Measurements from ENCODE around the gene KCNJ9. TPM values are rescaled to one million over a fixed set of nuclear protein-coding genes. Genes with fewer than 3 reads are reported as not detected.

The KCNJ9 gene
- total and polyA plus RNA-seq, 2 donors = 0.04 to 0.26 TPM

DNA sequence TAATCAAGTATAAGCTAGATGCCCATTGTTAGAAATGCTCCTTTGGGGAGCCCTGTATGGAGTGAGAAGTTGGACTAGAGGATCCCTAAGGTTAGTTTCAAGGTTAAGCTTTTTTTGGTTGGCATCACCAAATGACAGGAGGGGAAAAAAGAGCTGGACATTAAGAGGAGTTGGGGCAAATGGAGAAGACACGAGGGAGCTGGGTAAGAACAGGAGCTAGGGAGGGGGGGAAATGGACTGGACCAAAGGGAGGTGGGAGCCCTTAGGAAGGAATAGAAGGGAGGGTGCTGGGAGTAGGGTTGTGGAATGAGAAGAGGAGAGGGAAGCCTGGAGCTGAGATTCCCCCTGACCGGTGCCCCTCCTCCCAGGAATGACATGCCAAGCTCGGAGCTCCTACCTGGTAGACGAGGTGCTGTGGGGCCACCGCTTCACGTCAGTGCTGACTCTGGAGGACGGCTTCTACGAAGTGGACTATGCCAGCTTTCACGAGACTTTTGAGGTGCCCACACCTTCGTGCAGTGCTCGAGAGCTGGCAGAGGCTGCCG is 5.9 kb downstream of the KCNJ9 start:
- WGBS = 92% methylated on average over 12 of the region's 12 CpGs
- peaks cover 2% of the 10 kb centered on the region for H3K36me3 ChIP-seq (ENCODE audit: insufficient read depth)
- no peak for DNase-seq (ENCODE audit: extremely low spot score)
- peaks cover 2% of the 10 kb centered on the region for H3K4me1 ChIP-seq (ENCODE audit: insufficient read depth)
- no peak overlapping the region for H3K27ac ChIP-seq (ENCODE audit: low read depth)
- H3K4me3 ChIP-seq (ENCODE audit: low read depth, low read length) = no peak overlapping the region

DNA sequence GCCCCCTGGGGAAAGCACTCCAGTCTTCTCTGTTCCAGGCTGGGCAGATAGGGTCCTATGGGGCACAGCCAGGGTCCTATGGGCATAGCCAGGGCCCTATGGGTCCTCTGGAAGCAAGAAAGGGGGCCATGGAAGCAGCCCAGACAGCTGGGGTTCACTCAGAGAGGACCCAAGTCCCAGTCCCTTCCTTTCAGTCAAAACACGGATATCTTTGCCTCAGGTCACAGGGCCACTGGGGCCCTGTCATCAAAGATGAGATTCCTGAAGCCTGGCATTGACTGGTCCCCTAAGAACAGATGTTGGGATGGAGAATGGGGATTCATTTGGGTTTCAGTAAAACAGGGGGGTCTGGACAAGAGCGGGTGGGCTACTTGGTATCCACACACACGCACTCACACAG is 8.5 kb downstream of the KCNJ9 start:
- Histone ChIP-seq H3K4me1 (ENCODE audit: insufficient read depth) (no peaks in the 10 kb centered on the region), H3K36me3 (ENCODE audit: insufficient read depth) (peaks cover 2% of the 10 kb centered on the region), H3K27ac (ENCODE audit: low read depth) (no peak overlapping the region), H3K4me3 (ENCODE audit: low read depth, low read length) (no peak overlapping the region)
- DNase-seq (ENCODE audit: extremely low spot score) = no peak
- WGBS = 90% methylated on average over 3 of the region's 3 CpGs

DNA sequence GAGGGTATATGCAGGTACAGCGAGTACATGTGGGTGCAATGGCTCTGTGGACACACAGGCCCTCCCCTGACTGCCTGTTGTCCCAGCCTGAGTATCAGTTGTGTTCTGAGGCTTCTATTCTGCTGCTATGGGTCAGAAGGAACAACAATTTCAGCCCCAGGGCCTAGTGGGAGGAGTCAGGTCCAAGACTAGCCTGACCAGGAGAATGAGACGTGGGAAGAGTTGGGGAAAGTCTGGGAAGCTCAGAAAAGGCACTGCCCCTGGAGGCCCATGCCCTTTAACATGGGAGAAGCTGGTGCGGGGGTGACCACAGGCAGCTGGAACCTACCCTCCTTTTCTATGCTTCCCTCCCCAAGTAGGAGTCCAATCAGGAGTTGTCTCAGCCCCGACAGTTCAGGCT is 9.4 kb downstream of the KCNJ9 start:
- Histone ChIP-seq H3K27ac (ENCODE audit: low read depth) (no peak overlapping the region), H3K36me3 (ENCODE audit: insufficient read depth) (peaks cover 2% of the 10 kb centered on the region), H3K4me3 (ENCODE audit: low read depth, low read length) (no peak overlapping the region), H3K4me1 (ENCODE audit: insufficient read depth) (no peaks in the 10 kb centered on the region)
- DNase-seq (ENCODE audit: extremely low spot score) = no peak
- 91% methylated on average over 4 of the region's 4 CpGs for WGBS

DNA sequence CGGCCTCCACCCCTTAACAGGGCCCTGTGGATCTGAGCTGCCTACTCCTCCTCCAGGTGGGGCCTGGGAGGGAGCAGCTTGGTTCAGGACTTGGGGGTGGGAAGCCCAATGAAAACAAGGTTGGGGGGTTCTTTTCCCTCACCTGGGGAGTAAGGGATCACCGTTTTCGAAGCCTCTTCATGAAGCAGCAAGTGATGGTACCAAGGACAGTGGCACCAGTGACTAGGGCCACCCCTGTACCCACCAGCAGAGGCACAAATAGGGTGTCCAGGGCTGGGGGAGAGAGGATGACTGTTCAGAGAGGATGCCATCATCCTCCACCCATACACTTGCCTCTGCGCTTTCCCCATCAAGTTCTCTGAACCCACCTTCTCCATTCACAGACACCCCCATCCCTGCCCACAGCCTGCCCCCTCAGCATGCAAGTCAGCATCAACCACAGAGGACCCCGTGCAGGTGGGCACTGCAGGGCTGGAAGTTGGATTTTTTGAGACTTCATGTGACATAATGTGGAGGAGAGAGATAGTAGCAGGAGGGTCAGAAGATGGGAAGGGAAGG is 10.4 kb downstream of the KCNJ9 start:
- DNase-seq (ENCODE audit: extremely low spot score) = no peak
- Histone ChIP-seq H3K4me1 (ENCODE audit: insufficient read depth) (no peaks in the 10 kb centered on the region), H3K36me3 (ENCODE audit: insufficient read depth) (peaks cover 2% of the 10 kb centered on the region), H3K4me3 (ENCODE audit: low read depth, low read length) (no peak overlapping the region), H3K27ac (ENCODE audit: low read depth) (no peak overlapping the region)
- 94% methylated on average over 5 of the region's 5 CpGs for WGBS

DNA sequence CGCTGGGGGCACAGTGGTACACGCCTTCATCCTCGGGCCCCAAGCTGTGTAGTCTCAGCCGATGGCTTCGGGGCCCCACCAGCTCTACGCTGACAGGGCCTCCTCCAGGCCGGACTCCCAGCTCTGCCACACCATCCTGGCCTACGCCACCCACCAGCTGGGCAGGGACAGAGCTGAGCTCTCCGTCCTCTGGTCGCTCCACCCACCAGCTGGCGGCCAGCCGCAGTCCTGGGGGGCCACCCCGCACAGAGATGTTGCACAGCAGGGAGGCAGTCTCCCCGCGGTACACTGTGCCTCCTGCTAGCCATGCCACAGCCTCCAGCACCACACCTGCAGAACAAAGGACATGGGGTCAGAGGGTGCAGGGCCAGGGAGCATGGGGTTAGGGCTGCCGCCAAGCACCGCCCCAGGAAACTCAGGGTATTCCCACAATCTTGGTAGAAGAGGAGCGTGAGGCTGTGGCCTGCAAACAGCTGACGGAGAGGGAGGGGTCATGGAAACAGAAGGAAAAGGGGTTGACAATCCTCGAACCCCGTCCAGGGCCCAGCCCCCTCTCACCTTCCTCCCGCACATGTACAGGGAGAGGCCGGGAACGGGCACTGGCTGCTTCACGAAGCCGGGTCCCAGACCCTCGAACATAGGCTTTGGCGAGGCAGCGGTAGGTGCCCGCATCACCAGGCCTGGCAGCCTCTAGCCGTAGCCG is 11.2 kb downstream of the KCNJ9 start:
- Histone ChIP-seq H3K27ac (ENCODE audit: low read depth) (no peak overlapping the region), H3K4me1 (ENCODE audit: insufficient read depth) (no peaks in the 10 kb centered on the region), H3K4me3 (ENCODE audit: low read depth, low read length) (no peak overlapping the region), H3K36me3 (ENCODE audit: insufficient read depth) (peaks cover 2% of the 10 kb centered on the region)
- no peak for DNase-seq (ENCODE audit: extremely low spot score)
- WGBS = 95% methylated on average over 32 of the region's 32 CpGs

DNA sequence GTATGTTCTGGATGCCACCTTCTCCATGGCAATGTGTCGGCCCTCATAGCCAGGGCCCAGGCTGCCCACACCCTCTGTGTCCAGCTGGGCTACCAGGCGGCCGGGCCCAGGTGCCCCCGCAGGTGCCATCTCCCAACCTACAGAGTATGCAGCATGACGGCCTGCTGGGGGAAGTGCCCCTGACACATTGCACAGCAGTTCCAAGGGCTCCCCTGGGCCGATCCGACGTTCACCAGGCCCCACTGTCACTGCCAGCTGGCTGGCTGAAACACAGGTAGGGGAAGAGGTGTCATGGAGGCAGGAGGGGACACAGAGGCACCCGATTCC is 11.7 kb downstream of the KCNJ9 start:
- no peak for DNase-seq (ENCODE audit: extremely low spot score)
- Histone ChIP-seq H3K4me3 (ENCODE audit: low read depth, low read length) (no peak overlapping the region), H3K27ac (ENCODE audit: low read depth) (no peak overlapping the region), H3K4me1 (ENCODE audit: insufficient read depth) (no peaks in the 10 kb centered on the region), H3K36me3 (ENCODE audit: insufficient read depth) (peaks cover 2% of the 10 kb centered on the region)
- WGBS = 82% methylated on average over 9 of the region's 9 CpGs

DNA sequence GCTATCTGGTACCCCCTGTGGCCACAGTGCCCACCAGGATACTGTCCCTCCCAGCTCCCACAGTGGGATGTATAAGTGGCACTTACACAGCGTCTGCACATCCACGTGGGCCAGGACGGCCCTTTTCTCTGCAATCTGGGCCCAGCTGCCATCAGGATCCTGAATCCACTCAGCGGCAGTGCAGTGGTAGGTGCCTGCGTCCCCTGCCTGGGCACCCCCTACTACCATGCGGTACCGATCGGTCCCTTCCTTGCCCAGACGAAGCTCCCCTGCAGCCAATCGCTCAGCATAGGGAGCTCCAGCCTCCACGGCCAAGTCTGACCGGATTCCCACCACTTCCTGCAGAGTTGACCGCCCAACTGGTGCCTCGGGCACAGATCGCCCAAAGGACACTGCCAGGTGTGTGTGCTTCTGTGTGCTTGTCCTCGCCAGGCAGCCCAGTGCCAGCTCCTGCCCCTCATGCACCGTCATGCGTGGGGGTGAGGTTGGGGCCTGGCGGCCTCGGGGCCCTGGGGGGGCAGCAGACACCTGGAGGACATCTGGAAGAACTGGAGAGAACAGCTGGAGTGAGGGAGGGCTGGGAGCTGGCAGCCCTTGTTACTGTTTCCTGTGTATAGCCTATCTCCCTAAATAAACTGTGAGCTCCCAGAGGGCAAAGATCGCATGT is 12.4 kb downstream of the KCNJ9 start:
- 83% methylated on average over 21 of the region's 21 CpGs for WGBS
- no peak for DNase-seq (ENCODE audit: extremely low spot score)
- no peak overlapping the region for H3K27ac ChIP-seq (ENCODE audit: low read depth)
- H3K36me3 ChIP-seq (ENCODE audit: insufficient read depth) = peaks cover 1% of the 10 kb centered on the region
- H3K4me1 ChIP-seq (ENCODE audit: insufficient read depth) = no peaks in the 10 kb centered on the region
- H3K4me3 ChIP-seq (ENCODE audit: low read depth, low read length) = no peak overlapping the region

DNA sequence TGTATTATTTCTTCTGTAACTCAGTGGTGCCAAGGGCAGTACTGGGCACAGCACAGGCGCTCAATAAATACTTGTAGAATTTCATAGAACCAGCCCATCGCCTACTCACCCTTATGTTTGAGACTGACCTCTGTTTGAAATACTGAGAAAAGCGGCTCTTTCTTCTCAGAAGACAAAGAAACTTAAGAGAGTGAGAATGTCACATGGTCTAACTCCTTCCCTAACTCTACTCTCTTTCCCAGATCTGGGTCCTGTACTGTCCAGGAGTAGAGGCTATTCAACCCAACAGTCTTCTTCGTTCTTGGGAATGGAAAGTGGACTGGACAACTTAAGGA is 12.9 kb downstream of the KCNJ9 start:
- 83% methylated on average over 4 of the region's 4 CpGs for WGBS
- Histone ChIP-seq H3K36me3 (ENCODE audit: insufficient read depth) (no peaks in the 10 kb centered on the region), H3K27ac (ENCODE audit: low read depth) (no peak overlapping the region), H3K4me1 (ENCODE audit: insufficient read depth) (no peaks in the 10 kb centered on the region), H3K4me3 (ENCODE audit: low read depth, low read length) (no peak overlapping the region)
- DNase-seq (ENCODE audit: extremely low spot score) = no peak

DNA sequence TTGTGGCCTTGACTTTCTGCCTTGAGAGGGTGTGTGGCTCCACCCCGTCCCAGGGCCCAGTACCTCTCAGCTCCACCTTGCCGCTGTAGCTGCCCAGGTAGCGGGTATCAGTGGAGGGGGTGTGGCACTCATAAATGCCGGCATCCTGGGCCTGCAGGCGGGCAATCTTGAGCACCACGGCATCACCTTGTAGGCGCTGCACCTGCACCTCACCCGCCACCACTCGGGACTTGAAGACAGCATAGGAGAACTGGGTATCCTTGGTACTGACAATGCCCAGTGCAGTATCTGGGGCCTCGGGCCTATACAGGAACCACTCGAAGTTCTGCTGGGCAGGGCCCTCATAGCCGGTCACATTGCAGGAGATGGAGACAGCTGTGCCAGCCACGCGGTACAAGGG is 13.5 kb downstream of the KCNJ9 start:
- H3K4me3 ChIP-seq (ENCODE audit: low read depth, low read length) = no peak overlapping the region
- WGBS = 95% methylated on average over 14 of the region's 14 CpGs
- H3K36me3 ChIP-seq (ENCODE audit: insufficient read depth) = no peaks in the 10 kb centered on the region
- H3K4me1 ChIP-seq (ENCODE audit: insufficient read depth) = no peaks in the 10 kb centered on the region
- no peak overlapping the region for H3K27ac ChIP-seq (ENCODE audit: low read depth)
- no peak for DNase-seq (ENCODE audit: extremely low spot score)

DNA sequence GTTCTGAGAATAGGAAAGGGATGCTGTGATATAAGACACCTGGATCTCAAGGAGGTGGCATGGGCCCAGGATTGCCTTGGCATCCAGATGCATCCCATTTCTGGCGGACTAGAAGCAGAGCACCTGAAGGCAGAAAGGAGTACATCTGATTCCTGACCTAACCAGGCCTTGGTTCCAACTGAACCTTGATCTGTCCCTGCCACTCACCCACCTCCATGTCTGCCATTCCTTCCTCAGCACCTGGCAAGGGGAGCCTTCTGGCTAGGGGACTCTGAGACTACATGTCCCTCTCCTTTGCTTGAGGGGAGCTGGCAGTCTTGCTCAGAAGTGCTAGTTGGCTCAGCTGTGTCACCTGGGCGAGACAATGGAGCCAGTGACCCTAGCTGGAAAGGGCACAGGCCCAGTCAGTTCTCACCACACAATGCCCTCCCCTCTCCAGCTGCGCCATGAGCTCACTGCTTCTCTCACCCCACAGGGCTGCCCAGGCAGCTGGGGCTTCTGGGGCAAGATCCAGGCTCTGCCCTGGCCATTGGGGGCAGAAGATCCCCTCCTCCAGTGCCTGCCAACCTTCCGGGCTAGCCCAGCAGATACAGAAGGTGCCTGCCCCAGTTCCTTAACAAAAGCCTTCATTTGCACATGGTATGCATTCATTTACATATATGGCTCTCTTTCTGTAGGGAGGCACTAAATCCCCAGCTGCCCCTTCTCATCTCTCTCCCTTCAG is 14.2 kb downstream of the KCNJ9 start:
- DNase-seq (ENCODE audit: extremely low spot score) = no peak
- H3K27ac ChIP-seq (ENCODE audit: low read depth) = no peak overlapping the region
- H3K4me3 ChIP-seq (ENCODE audit: low read depth, low read length) = no peak overlapping the region
- WGBS = 98% methylated on average over 4 of the region's 4 CpGs
- H3K36me3 ChIP-seq (ENCODE audit: insufficient read depth) = no peaks in the 10 kb centered on the region
- H3K4me1 ChIP-seq (ENCODE audit: insufficient read depth) = no peaks in the 10 kb centered on the region

DNA sequence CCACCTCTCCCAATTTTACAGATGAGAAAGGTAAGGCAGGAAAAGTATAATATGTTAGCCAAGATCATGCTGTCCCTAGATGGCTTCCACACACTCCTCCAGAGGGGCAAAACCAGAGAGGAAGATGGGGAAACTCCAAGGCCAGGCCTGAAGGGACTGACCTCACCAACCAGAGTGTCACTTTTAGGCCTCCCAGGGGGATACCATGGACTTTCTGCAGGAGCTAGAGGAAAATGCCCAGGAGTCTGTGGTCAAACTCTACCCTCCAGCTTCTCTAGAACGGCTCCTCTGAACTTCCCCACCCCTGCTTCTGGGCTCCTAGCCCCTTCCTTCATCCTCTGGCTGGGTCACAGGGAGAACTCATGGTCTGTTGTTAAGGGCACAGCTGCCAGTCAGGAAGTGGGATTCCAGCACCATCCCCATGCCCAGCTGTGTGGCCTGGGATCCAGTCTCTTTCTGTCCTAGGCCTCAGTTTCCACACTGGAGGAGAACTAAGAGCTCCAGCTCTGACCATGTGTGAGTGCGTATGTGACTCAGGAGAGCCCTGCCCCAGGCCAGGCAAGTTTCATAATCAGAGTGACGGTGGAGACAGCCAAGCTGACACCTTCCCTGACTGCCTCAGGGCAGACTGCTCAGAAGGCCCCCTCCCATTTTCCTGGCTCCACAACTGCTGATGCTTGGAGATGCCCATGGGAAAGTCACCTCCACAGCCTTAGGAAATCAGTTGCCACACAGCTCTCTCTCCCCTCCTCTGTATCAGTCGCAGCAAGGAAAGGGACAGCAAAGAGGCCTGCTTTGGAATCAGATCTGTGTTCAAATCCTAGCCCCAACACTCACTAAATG is 15.2 kb downstream of the KCNJ9 start:
- no peaks in the 10 kb centered on the region for H3K4me1 ChIP-seq (ENCODE audit: insufficient read depth)
- no peak overlapping the region for H3K4me3 ChIP-seq (ENCODE audit: low read depth, low read length)
- no peaks in the 10 kb centered on the region for H3K36me3 ChIP-seq (ENCODE audit: insufficient read depth)
- no peak for DNase-seq (ENCODE audit: extremely low spot score)
- H3K27ac ChIP-seq (ENCODE audit: low read depth) = no peak overlapping the region
- WGBS = 81% methylated on average over 4 of the region's 4 CpGs

DNA sequence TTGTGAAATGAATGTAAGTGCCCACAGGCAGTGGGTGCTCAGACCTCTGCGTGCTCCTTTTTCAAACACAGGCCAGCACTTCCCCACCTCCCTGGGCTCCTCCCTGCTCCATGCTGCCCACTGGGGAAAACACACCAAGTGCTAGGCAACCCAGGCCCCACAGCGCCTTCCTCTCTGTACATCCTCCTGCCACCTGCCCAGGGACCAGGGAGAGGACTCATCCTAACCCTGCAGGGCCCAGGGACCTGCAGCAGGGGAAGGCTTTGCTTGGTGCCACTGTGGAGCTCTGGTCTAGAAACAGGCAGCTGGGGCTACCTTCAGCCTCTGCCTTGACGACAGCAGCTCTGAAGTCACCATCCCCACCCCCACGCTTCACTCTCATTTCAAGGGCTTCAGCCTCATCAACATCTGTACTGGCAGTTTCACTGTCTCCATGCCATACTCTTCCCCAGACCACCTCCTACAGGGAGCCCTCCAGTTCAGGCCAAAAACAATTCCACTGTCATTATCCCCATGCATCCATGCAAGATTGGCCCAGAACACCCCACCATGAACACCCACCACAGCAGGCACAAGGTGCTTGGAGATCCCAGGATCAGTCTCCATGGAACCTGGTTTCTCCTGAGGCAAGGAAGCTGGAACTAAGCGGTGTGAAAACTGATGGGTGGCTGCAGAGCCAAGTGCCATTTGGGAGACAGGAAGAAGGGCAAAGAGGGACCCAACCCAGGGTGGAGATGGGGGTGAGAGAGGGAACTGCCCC is 16.0 kb downstream of the KCNJ9 start:
- DNase-seq (ENCODE audit: extremely low spot score) = no peak
- Histone ChIP-seq H3K4me1 (ENCODE audit: insufficient read depth) (no peaks in the 10 kb centered on the region), H3K4me3 (ENCODE audit: low read depth, low read length) (peak overlapping the region; percentile 77), H3K27ac (ENCODE audit: low read depth) (no peak overlapping the region), H3K36me3 (ENCODE audit: insufficient read depth) (no peaks in the 10 kb centered on the region)
- 83% methylated on average over 5 of the region's 5 CpGs for WGBS
